AG04449 (cell line): ENCODE results near the gene GRK2.

Source experiments
- CTCF ChIA-PET: fragments of 350-600 bp; formaldehyde crosslinking; extraction: SDS; loops from one replicate; lab custom pipeline; 2021; ENCODE audit warnings: antibody characterized with exemption; lab: Yijun Ruan, JAX
- POLR2A ChIA-PET: fragments of 400-600, 350-600 bp; formaldehyde crosslinking; extraction: SDS; loops from one replicate; lab custom pipeline; 2020; ENCODE audit warnings: antibody characterized with exemption, inconsistent platforms; lab: Yijun Ruan, JAX
- DNase-seq: peaks from one replicate; pipeline ENCODE4 v3.0.0-alpha.2; 2010; ENCODE audit warnings: low read depth, low spot score
- H3K4me3 ChIP-seq: 2 replicates; pipeline ENCODE4 v1.5.1; 2011; ENCODE audit warnings: low read depth, mild to moderate bottlenecking, control low read depth, low read length
- CTCF ChIP-seq: IDR thresholded peaks from one replicate; pipeline ENCODE4 v1.5.1; 2011; ENCODE audit warnings: mild to moderate bottlenecking, moderate library complexity, low read length, control low read depth, inconsistent platforms; ENCODE audit not compliant: insufficient read depth; ENCODE audit errors: missing control alignments

GRK2 gene

DNA sequence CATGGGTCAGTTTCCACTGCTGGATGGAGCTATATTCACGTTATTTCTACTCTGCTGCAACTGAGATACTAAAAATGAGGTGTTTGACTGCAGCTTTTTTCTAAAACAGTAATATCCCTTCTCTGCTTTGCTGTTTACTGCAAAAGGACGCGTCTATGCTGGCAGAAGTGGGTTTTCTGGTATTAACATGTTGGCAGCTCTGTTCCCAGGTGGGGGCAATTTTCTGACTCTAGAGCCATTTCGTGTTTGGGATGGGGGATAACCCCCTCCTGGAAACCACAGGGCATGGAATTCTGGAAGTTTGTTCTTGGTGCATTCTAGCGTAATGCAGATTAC, 4.9 kb downstream of the GRK2 start:
- no peak for DNase-seq
- ChIA-PET POLR2A (no interaction called here), CTCF (interaction anchor here (1.0 to 11.9 kb wide), 4 partner anchors 9 to 112 kb away, joined by 4 to 295 read pairs (median 24); no protein-coding TSS in a partner anchor)
- H3K4me3 ChIP-seq, result no peak overlapping the region
- TF ChIP-seq CTCF, result no peak

DNA sequence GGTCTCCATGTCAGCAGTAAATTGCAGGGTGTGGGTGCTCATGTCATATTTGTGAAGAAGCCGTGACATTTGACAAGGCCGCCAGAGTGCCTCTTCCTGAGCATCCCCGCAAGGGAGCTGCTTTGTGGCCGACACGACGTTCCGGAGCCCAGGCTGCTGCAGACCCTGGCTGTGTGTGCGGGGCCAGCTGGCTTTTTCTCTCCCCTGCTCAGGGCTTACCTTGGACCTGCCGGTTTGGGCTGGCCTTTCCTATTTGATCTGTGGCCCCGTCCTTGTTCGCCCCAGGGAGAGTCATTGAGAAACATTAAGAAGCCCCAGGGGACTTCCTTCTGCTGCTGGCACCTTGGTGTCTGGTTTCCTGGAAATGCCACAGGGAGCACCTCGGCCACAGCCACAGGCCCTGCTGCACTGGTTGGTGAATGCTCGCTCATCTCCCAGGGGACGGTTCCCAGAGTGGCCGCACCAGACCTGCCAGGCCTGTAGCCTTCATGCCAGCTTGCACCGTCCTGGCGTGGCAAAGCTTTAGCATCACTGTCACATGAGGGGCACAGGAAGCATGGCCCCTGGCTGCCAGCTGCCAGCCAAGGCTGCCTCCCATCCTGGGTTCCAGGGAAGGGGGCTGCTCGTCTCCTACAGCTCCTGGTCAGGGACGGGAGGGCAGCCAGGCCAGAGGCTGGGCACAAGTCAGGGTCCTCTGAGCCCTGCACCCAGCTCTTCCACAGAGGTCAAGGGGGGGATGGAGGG, 5.4 kb downstream of the GRK2 start:
- no peak for TF ChIP-seq CTCF
- DNase-seq, result no peak
- ChIA-PET POLR2A (no interaction called here), CTCF (interaction anchor here (1.0 to 11.9 kb wide), 5 partner anchors 9 to 111 kb away, joined by 4 to 295 read pairs (median 19); no protein-coding TSS in a partner anchor)
- H3K4me3 ChIP-seq, result no peak overlapping the region

- ChIA-PET CTCF (interaction anchor here (0.6 to 11.9 kb wide), 5 partner anchors 9 to 79 kb away, joined by 3 to 295 read pairs (median 19); no protein-coding TSS in a partner anchor), POLR2A (no interaction called here)
- no peak overlapping the region for H3K4me3 ChIP-seq
- no peak for DNase-seq
- TF ChIP-seq CTCF, result no peak
Measured at GRCh38 chr11:67272327-67273259, 6.3 kb downstream of the GRK2 start.

DNA sequence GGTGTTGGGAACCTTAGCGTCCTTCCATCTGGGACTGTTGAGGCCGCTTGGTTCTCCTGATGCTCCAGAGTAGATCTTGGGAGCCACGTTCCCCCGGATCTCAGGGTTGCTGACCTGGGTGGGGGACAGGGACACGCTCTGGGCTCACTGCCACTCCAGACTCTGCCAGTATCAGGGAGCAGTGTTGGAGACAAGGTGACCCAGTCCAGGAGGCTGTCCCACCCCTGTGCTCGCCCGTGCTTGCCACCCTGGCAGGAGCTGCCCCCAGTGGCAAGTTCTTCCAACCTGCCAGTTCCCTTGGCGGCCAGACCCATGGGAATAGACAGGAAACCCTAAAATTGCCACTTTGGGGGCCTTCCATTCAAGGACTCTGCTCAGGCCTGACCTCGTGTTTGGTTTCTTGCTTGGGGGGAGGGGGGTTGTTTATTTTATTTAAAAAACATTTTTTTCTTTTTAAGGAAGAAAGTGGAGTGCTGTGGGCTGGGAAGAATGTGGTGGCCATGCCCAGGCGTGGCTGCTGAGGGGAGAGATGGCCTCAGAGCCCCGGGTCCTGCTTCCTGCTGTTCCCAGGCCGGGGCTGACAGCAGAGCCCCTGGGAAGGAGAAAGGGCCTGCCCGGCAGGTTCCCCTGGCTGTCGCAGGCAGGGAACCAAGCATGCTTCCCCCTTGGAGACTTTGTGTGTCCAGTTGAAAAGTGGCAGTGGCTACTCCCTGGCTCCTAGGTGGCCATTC, 7.2 kb downstream of the GRK2 start:
- DNase-seq, result no peak
- TF ChIP-seq CTCF, result no peak
- ChIA-PET CTCF (interaction anchor here (0.6 to 3.9 kb wide), 5 partner anchors 8 to 232 kb away, joined by 3 to 29 read pairs (median 3); no protein-coding TSS in a partner anchor), POLR2A (no interaction called here)
- H3K4me3 ChIP-seq, result no peak overlapping the region

- DNase-seq, result no peak
- CTCF ChIA-PET, result interaction anchor here (1.2 kb wide), 1 partner anchor 12 kb away, joined by 5 read pairs; no protein-coding TSS in a partner anchor
- no peak for TF ChIP-seq CTCF
- no peak overlapping the region for H3K4me3 ChIP-seq
- POLR2A ChIA-PET, result no interaction called here
Measured at GRCh38 chr11:67274768-67275605, 8.7 kb downstream of the GRK2 start.
